Natural killer cell (primary cell): ENCODE measurements around the gene IL20. TPM values are rescaled to one million over a fixed set of nuclear protein-coding genes. Genes with fewer than 3 reads are reported as not detected.

Source experiments
- ATAC-seq, 3 donors: fragments of 150-1000 bp in 2 of 3; fragments of 200-7000 bp in 1 of 3; cut with Tn5 transposase; 1 replicate in 1 of 3; 2 replicates in 2 of 3; pipeline ENCODE4 v1.10.0; 2021; ENCODE audit warnings: mild to moderate bottlenecking in 2 of 3, moderate library complexity in 2 of 3
- DNase-seq, 2 donors: peaks; one replicate each; pipeline versions ENCODE4 v3.0.0 to v3.0.0-alpha.2; 2013 to 2021; ENCODE audit warnings: mixed read lengths in 1 of 2
- H3K27ac ChIP-seq: one replicate; pipeline ENCODE4 v1.5.1; 2013; ENCODE audit warnings: mild to moderate bottlenecking, low read length
- H3K27me3 ChIP-seq: one replicate; pipeline ENCODE4 v1.6.1; 2013; ENCODE audit warnings: low read length; ENCODE audit not compliant: control insufficient read depth, insufficient read depth
- H3K36me3 ChIP-seq: one replicate; pipeline ENCODE4 v1.6.1; 2013; ENCODE audit warnings: low read length; ENCODE audit not compliant: control insufficient read depth, insufficient read depth
- H3K4me1 ChIP-seq: one replicate; pipeline ENCODE4 v1.6.1; 2013; ENCODE audit warnings: low read length; ENCODE audit not compliant: control insufficient read depth, insufficient read depth
- H3K4me3 ChIP-seq: one replicate; pipeline ENCODE4 v1.5.1; 2013; ENCODE audit warnings: low read length
- H3K9me3 ChIP-seq: one replicate; pipeline ENCODE4 v1.6.1; 2013; ENCODE audit warnings: low read length; ENCODE audit not compliant: control insufficient read depth, insufficient read depth
- H3K27ac Mint-ChIP-seq, 2 donors: one replicate each; pipeline ENCODE4 v1.8.0; 2022; ENCODE audit warnings: mild to moderate bottlenecking in 2 of 2, mixed read lengths in 2 of 2, moderate library complexity in 1 of 2
- H3K27me3 Mint-ChIP-seq, 2 donors: one replicate each; pipeline ENCODE4 v1.8.0; 2022; ENCODE audit warnings: low read depth in 2 of 2, mixed read lengths in 2 of 2
- H3K36me3 Mint-ChIP-seq: one replicate; pipeline ENCODE4 v1.8.0; 2022; ENCODE audit warnings: mixed read lengths
- H3K4me1 Mint-ChIP-seq, 2 donors: one replicate each; pipeline ENCODE4 v1.8.0; 2022; ENCODE audit warnings: mixed read lengths in 2 of 2
- H3K4me3 Mint-ChIP-seq: one replicate; pipeline ENCODE4 v1.8.0; 2022; ENCODE audit warnings: mild to moderate bottlenecking, moderate library complexity, mixed read lengths
- H3K9me3 Mint-ChIP-seq, 2 donors: one replicate each; pipeline ENCODE4 v1.8.0; 2022; ENCODE audit warnings: mixed read lengths in 2 of 2
- WGBS: methylation state at CpG from one replicate; pipeline ENCODE4 v1.1.7; 2013; ENCODE audit warnings: missing lambda C conversion rate; ENCODE audit not compliant: insufficient coverage; 5-methylcytosine and 5-hydroxymethylcytosine counted together
- intact Hi-C: fragments of 100-400 bp; cut with micrococcal nuclease; formaldehyde crosslinking; loops from one replicate; pipeline ENCODE4 v1.14.2; 2022
- total RNA-seq, 4 donors: library from RNA; stranded (reverse); fragments of 120-200 nt in 1 of 4; gene quantifications; one replicate each; pipeline versions ENCODE4 v1.2.3 to v1.2.4, GENCODE V29; 2013 to 2022
- TF ChIP-seq, protein P1 (sequence below): fragments of 200-600 bp; IDR thresholded peaks from one replicate; pipeline ENCODE4 v1.8.0; 2022; ENCODE audit warnings: antibody characterized with exemption

The IL20 gene
- total RNA-seq, 3 donors from 2014 or later (not counting 1 experiment from before 2014, with no cell fraction given) = not detected

DNA sequence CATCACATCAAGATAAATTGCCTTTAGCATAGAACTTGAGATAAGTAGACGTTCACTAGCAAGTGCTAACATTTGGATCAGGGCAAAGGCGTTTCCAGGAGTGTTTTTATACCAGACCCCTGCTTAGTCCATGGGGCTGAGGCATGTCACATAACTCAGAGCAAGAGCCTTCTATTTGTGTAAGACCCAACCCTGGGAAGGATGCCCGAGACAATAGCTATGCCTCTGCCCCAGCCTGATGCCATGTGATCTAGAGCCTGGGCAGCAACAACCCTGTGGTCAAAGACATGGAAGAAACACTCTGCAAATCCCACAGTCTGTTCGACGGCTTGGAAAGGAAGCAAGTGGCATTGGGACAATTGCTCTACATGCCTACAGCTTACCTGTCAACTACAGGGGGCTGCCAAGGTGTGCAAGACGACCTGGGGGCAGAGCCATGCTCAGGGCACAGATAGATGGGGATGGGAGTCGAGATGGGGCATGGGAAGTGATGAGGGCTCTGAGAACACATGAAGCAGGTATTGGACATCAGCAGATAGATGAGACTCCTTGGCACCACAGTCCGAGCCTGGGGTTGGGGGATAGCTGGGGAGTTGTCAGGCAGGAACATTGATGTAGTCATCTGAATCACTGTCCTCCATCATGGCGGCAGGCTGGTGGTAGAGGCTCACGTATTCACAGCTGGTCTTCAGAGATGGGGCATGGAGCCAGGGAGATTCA, 39.2 kb downstream of the IL20 start:
- intact Hi-C loops = no loop called here
- H3K27ac Mint-ChIP-seq = peak overlapping the region; percentile 70 to 74
- H3K4me1 Mint-ChIP-seq = peaks cover 40 to 60% of the 10 kb centered on the region in 2 donors
- WGBS = 97% methylated on average over 10 of the region's 10 CpGs
- Histone ChIP-seq H3K4me3 (no peak overlapping the region), H3K27ac (no peak overlapping the region), H3K9me3 (no peaks in the 10 kb centered on the region), H3K27me3 (no peaks in the 10 kb centered on the region), H3K4me1 (peaks cover 20% of the 10 kb centered on the region), H3K36me3 (peaks cover 70% of the 10 kb centered on the region)
- H3K4me3 Mint-ChIP-seq = no peak overlapping the region
- no peaks in the 10 kb centered on the region for H3K27me3 Mint-ChIP-seq
- ATAC-seq (no peak), DNase-seq (no peak)
- peaks cover 24% of the 10 kb centered on the region for H3K36me3 Mint-ChIP-seq
- TF ChIP-seq, protein P1, sequence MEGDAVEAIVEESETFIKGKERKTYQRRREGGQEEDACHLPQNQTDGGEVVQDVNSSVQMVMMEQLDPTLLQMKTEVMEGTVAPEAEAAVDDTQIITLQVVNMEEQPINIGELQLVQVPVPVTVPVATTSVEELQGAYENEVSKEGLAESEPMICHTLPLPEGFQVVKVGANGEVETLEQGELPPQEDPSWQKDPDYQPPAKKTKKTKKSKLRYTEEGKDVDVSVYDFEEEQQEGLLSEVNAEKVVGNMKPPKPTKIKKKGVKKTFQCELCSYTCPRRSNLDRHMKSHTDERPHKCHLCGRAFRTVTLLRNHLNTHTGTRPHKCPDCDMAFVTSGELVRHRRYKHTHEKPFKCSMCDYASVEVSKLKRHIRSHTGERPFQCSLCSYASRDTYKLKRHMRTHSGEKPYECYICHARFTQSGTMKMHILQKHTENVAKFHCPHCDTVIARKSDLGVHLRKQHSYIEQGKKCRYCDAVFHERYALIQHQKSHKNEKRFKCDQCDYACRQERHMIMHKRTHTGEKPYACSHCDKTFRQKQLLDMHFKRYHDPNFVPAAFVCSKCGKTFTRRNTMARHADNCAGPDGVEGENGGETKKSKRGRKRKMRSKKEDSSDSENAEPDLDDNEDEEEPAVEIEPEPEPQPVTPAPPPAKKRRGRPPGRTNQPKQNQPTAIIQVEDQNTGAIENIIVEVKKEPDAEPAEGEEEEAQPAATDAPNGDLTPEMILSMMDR = no peak
- H3K9me3 Mint-ChIP-seq = no peaks in the 10 kb centered on the region

- Mint-ChIP-seq H3K9me3 (no peaks in the 10 kb centered on the region), H3K27me3 (no peaks in the 10 kb centered on the region), H3K4me3 (no peak overlapping the region), H3K4me1 (peaks cover 43 to 58% of the 10 kb centered on the region in 2 donors), H3K27ac (peak overlapping the region; percentile 70 to 74), H3K36me3 (peaks cover 24% of the 10 kb centered on the region)
- H3K27me3 ChIP-seq = no peaks in the 10 kb centered on the region
- no peak overlapping the region for H3K4me3 ChIP-seq
- TF ChIP-seq, protein P1 = no peak
- peaks cover 78% of the 10 kb centered on the region for H3K36me3 ChIP-seq
- ATAC-seq (no peak), DNase-seq (peak in 1 of 2 donors; percentile 43)
- no peaks in the 10 kb centered on the region for H3K9me3 ChIP-seq
- 79% methylated on average over 3 of the region's 4 CpGs for WGBS
- intact Hi-C loops = no loop called here
- H3K4me1 ChIP-seq = peaks cover 27% of the 10 kb centered on the region
- no peak overlapping the region for H3K27ac ChIP-seq
Measured at GRCh38 chr1:206905295-206906164, 40.1 kb downstream of the IL20 start.

- H3K4me1 ChIP-seq = peaks cover 37% of the 10 kb centered on the region
- no peaks in the 10 kb centered on the region for H3K9me3 ChIP-seq
- H3K27me3 ChIP-seq = no peaks in the 10 kb centered on the region
- WGBS = 96% methylated on average over 23 of the region's 23 CpGs
- no peaks in the 10 kb centered on the region for H3K27me3 Mint-ChIP-seq
- TF ChIP-seq, protein P1 = no peak
- peak overlapping the region; percentile 62 for H3K4me3 Mint-ChIP-seq
- peak overlapping the region; percentile 61 to 74 for H3K27ac Mint-ChIP-seq
- DNase-seq = no peak
- no peaks in the 10 kb centered on the region for H3K9me3 Mint-ChIP-seq
- H3K27ac ChIP-seq = no peak overlapping the region
- peaks cover 30% of the 10 kb centered on the region for H3K36me3 Mint-ChIP-seq
- intact Hi-C loops = no loop called here
- peaks cover 90% of the 10 kb centered on the region for H3K36me3 ChIP-seq
- no peak overlapping the region for H3K4me3 ChIP-seq
- H3K4me1 Mint-ChIP-seq = peaks cover 61 to 65% of the 10 kb centered on the region in 2 donors
- ATAC-seq = no peak
Measured at GRCh38 chr1:206907304-206907991, 42.0 kb downstream of the IL20 start.
